A673 (cell line): Measurements from ENCODE around the gene SLC36A1. TPM values are rescaled to one million over a fixed set of nuclear protein-coding genes. Genes with fewer than 3 reads are reported as not detected.

Experiments used
- BruUV-seq: library from RNA; stranded (reverse); fragments of 400-500 nt; replicated peaks from 2 replicates; lab custom pipeline; 2021; lab: Mats Ljungman, UMichigan
- CTCF ChIA-PET: fragments of 300-600 bp; sonication (Branson Sonifier 250); formaldehyde crosslinking; loops from one replicate; lab custom pipeline; 2022; ENCODE audit warnings: antibody characterized with exemption; lab: Charles Lee
- POLR2A ChIA-PET: fragments of 300-600 bp; sonication (Branson Sonifier 250); formaldehyde crosslinking; loops from one replicate; lab custom pipeline; 2022; ENCODE audit warnings: antibody characterized with exemption; ENCODE audit not compliant: low non-redundant PET; lab: Charles Lee
- DNase-seq: peaks from one replicate; pipeline ENCODE4 v3.0.0-alpha.2; 2015; ENCODE audit warnings: low spot score
- H3K27ac ChIP-seq: fragments of 200-600 bp; sonication (generic); 2 replicates; pipeline ENCODE4 v1.5.1; 2016; ENCODE audit warnings: mixed run types, low read depth, mild to moderate bottlenecking, mixed read lengths, antibody characterized with exemption, low read length; ENCODE audit not compliant: poor library complexity, severe bottlenecking
- H3K27me3 ChIP-seq: fragments of 200-600 bp; sonication (generic); replicated peaks from 2 replicates; pipeline ENCODE4 v1.6.1; 2017; ENCODE audit warnings: mixed run types, low read depth, mild to moderate bottlenecking, mixed read lengths, antibody characterized with exemption, low read length; ENCODE audit not compliant: insufficient read depth, poor library complexity
- H3K36me3 ChIP-seq: fragments of 200-600 bp; sonication (generic); 2 replicates; pipeline ENCODE4 v1.6.1; 2016; ENCODE audit warnings: mixed run types, mild to moderate bottlenecking, mixed read lengths, antibody characterized with exemption, low read length; ENCODE audit not compliant: insufficient read depth, poor library complexity, severe bottlenecking
- H3K4me1 ChIP-seq: fragments of 200-600 bp; sonication (generic); 2 replicates; pipeline ENCODE4 v1.6.1; 2017; ENCODE audit warnings: mixed run types, mild to moderate bottlenecking, mixed read lengths, antibody characterized with exemption, low read length; ENCODE audit not compliant: insufficient read depth, poor library complexity, severe bottlenecking
- H3K4me3 ChIP-seq: fragments of 200-600 bp; sonication (generic); 2 replicates; pipeline ENCODE4 v1.5.1; 2016; ENCODE audit warnings: low read depth, mixed run types, mild to moderate bottlenecking, mixed read lengths, low read length; ENCODE audit not compliant: poor library complexity, severe bottlenecking
- H3K9me3 ChIP-seq: fragments of 200-600 bp; sonication (generic); 2 replicates; pipeline ENCODE4 v1.6.1; 2016; ENCODE audit warnings: mixed run types, low read depth, mild to moderate bottlenecking, mixed read lengths, antibody characterized with exemption, low read length; ENCODE audit not compliant: poor library complexity, severe bottlenecking
- EZH2 ChIP-seq: fragments of 200-600 bp; sonication (generic); IDR thresholded peaks from 2 replicates; pipeline ENCODE4 v1.6.1; 2017; ENCODE audit warnings: borderline replicate concordance, low read depth, mild to moderate bottlenecking, mixed read lengths, antibody characterized with exemption, low read length; ENCODE audit not compliant: poor library complexity, severe bottlenecking
- intact Hi-C: fragments of 100-400 bp; cut with micrococcal nuclease; formaldehyde crosslinking; loops from one replicate; pipeline ENCODE4 v1.10.0; 2022; ENCODE audit not compliant: unreplicated experiment
- total RNA-seq: library from RNA; stranded (reverse); gene quantifications from 2 replicates; pipeline ENCODE4 v1.2.3, GENCODE V29; 2021
- TF ChIP-seq, protein P1 (sequence below): fragments of 300-800, 200-600 bp; sonication (generic); conservative IDR thresholded peaks from 2 replicates; pipeline ENCODE4 v1.5.1; 2017; ENCODE audit warnings: low read depth, mild to moderate bottlenecking, antibody characterized with exemption, low read length, moderate library complexity, mixed read lengths

The SLC36A1 gene
- total RNA-seq, 1 experiment from 2014 or later, result 12.5 TPM

DNA sequence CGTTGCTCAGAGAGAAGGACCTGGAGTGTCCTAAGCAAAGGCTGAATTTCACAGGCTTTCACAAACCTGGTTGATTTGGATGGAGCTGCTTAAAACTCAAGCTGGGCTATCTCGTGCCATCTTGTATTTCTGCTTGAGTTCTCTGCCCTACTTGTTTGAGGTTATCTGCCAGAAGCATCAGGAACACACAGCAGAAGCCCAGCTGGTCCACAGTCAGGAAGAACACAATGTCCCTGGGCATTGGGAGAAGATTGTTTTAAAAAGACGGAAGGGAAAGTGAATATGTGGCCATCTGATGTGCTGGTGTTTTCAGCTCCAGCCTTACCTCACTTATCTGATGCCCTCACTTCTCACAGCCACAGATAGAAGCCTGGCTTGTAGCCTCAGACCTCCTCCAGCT lies 32.9 kb upstream of the SLC36A1 start:
- no TSS peak for BruUV-seq

DNA sequence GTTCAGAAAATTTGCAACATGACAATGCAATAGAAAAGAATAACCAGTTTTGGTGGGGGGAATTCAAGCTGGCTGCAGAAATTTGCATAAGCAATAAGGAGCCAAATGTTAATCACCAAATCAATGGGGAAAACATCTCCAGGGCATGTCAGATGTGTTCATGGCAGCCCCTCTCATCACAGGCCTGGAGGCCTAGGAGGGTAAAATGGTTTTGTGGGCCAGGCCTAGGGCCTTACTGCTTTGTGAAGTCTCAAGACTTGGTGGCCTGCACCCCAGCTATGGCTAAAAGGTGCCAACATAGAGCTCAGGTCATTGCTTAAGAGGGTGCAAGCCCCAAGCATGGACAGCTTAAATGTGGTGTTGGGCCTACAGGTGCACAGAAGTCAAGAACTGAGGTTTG lies 29.7 kb upstream of the SLC36A1 start:
- no peak for TF ChIP-seq EZH2
- TF ChIP-seq, protein P1, sequence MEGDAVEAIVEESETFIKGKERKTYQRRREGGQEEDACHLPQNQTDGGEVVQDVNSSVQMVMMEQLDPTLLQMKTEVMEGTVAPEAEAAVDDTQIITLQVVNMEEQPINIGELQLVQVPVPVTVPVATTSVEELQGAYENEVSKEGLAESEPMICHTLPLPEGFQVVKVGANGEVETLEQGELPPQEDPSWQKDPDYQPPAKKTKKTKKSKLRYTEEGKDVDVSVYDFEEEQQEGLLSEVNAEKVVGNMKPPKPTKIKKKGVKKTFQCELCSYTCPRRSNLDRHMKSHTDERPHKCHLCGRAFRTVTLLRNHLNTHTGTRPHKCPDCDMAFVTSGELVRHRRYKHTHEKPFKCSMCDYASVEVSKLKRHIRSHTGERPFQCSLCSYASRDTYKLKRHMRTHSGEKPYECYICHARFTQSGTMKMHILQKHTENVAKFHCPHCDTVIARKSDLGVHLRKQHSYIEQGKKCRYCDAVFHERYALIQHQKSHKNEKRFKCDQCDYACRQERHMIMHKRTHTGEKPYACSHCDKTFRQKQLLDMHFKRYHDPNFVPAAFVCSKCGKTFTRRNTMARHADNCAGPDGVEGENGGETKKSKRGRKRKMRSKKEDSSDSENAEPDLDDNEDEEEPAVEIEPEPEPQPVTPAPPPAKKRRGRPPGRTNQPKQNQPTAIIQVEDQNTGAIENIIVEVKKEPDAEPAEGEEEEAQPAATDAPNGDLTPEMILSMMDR, result no peak
- H3K27ac ChIP-seq, result no peak overlapping the region
- ChIA-PET POLR2A (no interaction called here), CTCF (no interaction called here)
- no peaks in the 10 kb centered on the region for H3K4me1 ChIP-seq
- no peaks in the 10 kb centered on the region for H3K27me3 ChIP-seq
- BruUV-seq, result no TSS peak
- no peaks in the 10 kb centered on the region for H3K9me3 ChIP-seq
- intact Hi-C loops, result no loop called here
- H3K36me3 ChIP-seq, result no peaks in the 10 kb centered on the region
- no peak for DNase-seq
- H3K4me3 ChIP-seq, result no peak overlapping the region

More for the DNA sequence above, 32.9 kb upstream of the SLC36A1 start:
- H3K36me3 ChIP-seq, result no peaks in the 10 kb centered on the region
- H3K4me3 ChIP-seq, result no peak overlapping the region
- DNase-seq, result no peak
- ChIA-PET POLR2A (no interaction called here), CTCF (no interaction called here)
- H3K4me1 ChIP-seq, result no peaks in the 10 kb centered on the region
- no peaks in the 10 kb centered on the region for H3K27me3 ChIP-seq
- TF ChIP-seq, protein P1, result no peak
- no peak for TF ChIP-seq EZH2
- H3K27ac ChIP-seq, result no peak overlapping the region
- H3K9me3 ChIP-seq, result no peaks in the 10 kb centered on the region
- intact Hi-C loops, result no loop called here

DNA sequence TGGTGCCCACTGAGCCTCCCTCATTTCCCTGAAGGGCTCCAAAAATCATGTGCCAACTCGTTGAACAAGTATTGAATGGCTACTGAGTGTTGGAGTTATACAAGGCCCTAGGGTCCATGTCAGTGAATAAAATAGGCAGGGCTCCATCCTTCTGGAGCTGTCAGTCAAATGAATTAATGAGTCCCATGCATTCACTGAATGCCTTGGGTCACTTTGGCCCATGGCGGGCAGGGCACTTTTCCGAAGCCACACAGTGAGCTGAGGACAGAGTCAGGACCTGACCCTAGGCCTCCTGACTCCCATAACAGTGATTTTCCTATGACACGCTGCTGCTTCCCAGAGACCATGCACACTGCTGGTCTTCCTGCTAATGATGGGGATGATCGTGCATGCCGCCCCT lies 27.3 kb upstream of the SLC36A1 start:
- TF ChIP-seq, protein P1, result no peak
- CTCF ChIA-PET, result no interaction called here
- no peaks in the 10 kb centered on the region for H3K4me1 ChIP-seq
- no peak for DNase-seq
- H3K36me3 ChIP-seq, result no peaks in the 10 kb centered on the region
- POLR2A ChIA-PET, result no interaction called here
- no peak overlapping the region for H3K4me3 ChIP-seq
- no peak overlapping the region for H3K27ac ChIP-seq
- intact Hi-C loops, result no loop called here
- H3K9me3 ChIP-seq, result no peaks in the 10 kb centered on the region
- no TSS peak for BruUV-seq
- H3K27me3 ChIP-seq, result no peaks in the 10 kb centered on the region
